HG03025 (cell line): ENCODE results near the gene REX1BD.

Experiments
- ATAC-seq: cut with Tn5 transposase; IDR thresholded peaks from one replicate; pipeline ENCODE4 v1.9.1; 2021; ENCODE audit warnings: mild to moderate bottlenecking, moderate library complexity; ENCODE audit not compliant: unreplicated experiment, low FRiP score

REX1BD gene

GRCh38 chr19:18612051-18612771, 23.6 kb downstream of the REX1BD start:
- no peak for ATAC-seq

- no peak for ATAC-seq
Observed at GRCh38 chr19:18612772-18613588, 24.4 kb downstream of the REX1BD start, which contains the start of gene TMEM59L. Gene TMEM59L (plus strand): TSS chr19:18612870. CDS start chr19:18612959, 89 bp downstream.

DNA sequence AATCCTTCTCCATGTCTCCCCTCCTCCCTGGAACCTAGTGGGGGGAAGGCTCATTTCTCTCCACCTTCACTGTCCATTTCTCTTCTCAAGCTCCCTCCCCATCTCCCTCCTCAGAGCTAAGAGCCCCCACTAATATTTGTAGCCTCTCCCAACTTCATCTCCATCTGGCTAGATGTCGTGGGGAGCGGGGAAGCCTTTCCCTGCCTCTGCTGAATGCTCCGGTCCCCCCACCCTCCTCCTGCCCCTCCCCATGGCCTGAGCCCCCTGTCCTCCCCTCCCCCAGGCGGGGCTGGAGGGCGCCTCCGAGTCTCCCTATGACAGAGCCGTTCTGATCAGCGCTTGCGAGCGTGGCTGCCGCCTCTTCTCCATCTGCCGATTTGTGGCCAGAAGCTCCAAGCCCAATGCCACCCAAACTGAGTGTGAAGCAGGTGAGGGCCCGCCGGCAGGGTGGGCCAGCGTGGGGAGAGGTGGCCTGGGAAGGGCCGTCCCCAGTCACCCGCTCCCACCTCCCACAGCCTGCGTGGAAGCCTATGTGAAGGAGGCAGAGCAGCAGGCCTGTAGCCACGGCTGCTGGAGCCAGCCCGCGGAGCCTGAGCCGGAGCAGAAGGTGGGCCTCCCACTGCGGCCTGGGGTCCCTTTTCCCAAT, 25.1 kb downstream of the REX1BD start:
- ATAC-seq = no peak

DNA sequence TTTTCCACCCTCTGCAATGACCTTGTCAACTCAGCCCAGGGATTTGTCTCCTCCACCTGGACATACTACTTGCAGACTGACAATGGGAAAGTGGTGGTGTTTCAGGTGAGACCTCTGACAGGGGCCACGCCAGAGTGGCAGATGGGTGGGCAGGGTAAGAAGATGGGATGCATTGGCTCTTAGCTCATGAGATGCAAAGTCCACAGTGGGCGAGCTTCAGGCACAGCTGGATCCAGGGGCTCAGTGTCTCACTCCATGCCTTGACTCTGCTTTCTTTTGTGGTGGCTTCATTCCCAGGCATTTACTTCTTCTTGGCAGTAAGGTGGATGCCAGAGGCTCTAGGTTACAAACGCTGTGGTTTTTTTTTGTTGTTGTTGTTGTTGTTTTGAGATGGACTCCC, 27.4 kb downstream of the REX1BD start:
- ATAC-seq = no peak

GRCh38 chr19:18617562-18617961, 29.0 kb downstream of the REX1BD start:
- no peak for ATAC-seq

GRCh38 chr19:18618236-18618635, 29.6 kb downstream of the REX1BD start:
- no peak for ATAC-seq

DNA sequence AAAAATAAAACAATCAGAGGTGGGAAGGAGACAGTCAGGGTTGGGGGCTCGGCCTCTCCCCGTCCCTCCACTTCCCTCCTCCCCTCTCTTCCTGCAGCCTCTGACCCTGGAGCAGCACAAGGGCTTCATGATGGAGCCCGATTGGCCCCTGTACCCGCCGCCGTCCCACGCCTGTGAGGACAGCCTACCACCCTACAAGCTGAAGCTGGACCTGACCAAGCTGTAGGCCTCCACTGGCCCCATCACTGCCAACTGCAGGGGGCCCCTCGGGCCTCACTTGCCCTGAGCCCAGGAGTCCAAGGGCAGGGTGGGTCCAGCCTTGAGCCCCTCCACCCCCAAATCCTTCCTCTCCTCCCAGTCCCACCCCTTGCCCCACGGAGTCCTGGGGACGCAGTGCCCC, 31.7 kb downstream of the REX1BD start:
- ATAC-seq = no peak

- ATAC-seq = no peak
Observed at GRCh38 chr19:18620902-18621301, 32.3 kb downstream of the REX1BD start.

DNA sequence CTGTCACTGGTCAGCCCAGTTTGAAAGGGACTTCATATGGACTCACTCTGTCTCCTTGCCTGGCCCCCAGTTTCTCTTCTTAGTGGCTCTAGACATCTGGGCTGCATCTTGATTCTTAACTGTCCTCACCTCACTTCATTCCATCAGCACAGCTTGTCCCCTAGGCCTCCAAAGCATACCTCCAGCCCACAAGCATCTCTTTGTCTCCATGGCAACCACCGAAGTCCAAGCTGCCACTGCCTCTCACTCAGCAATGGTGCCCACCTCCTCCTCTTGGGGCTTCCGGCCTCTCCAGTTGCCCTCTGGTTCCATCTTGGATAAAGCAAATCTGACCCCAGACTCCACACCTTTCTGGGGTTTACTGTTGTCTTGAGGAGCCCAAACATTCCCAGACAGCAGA, 38.3 kb downstream of the REX1BD start:
- no peak for ATAC-seq

GRCh38 chr19:18629166-18630088, 40.8 kb downstream of the REX1BD start:
- no peak for ATAC-seq

DNA sequence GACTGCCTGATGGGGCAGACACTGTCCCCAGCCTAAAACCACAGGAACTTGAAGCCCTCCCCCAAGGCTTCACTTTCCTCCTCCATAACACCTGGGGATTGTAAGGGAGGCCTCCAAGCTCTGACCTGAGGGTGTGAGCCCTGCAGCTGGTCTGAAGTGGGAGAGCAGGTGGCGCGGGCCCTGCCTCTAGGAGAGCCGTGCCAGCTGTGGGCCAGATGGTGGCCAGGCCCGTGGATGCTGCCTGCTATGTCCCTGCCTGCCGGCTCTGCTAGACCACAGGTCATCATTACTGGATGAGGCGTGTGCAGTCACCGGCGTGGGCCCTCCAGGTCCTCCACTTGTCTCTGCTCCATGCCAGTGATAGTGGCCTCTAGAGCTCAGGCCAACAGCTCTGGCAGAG, 44.7 kb downstream of the REX1BD start:
- no peak for ATAC-seq

GRCh38 chr19:18634612-18635297, 46.2 kb downstream of the REX1BD start:
- no peak for ATAC-seq

DNA sequence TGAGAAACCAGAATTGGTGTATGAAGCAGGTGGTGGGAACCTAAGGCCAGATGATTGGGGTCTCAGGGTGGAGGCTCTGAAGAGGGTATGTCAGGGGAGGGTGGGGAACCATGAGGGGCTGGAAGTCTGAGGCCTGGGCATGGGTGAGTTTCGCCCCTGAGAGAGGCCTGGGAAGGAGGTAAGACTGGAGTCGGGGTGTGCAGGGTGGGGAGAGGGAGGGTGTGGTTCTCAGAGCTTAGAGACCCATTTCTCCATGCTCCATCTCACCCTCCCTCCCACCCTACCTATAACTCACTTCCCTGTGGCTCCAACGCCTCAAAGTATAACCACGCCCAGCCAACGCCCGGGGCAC, 47.2 kb downstream of the REX1BD start:
- no peak for ATAC-seq

DNA sequence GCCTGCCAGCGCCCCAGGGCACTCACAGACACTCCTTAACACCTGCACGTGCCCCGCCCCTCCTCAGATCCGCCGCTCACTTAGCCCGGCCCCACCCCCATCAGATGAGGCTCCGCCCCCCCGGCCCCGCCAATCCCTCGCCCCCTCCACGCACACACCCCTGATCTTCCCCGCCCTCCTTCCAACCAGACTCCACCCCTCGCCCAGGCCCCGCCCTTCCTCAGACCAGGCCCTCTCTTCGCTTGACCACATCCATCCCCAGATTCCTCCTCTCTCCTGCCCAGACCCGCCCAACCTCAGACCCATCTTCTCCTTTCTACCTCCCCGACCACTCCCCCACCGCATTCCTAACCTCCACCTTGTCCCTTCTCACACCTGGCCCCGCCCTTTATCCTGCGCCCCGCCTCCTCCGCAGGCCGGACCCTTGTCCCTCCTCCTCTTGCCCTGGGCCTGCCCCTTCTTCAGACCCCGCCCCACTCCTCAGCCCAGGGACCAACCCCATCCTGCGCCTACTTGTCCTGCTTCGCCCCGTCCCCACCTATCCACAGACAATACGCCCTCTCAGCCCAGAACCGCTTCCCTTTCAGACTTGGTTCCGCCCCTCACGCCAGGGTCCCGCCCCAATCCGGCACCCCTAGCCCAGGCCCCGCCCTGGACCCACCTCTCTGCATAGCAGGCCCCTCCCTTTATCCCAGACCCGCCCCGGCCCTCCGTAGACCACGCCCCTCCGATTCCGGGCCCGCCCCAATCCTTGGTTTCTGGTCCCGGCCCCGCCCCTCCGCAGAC, 47.8 kb downstream of the REX1BD start:
- peak; percentile 78 for ATAC-seq

- no peak for ATAC-seq
Observed at GRCh38 chr19:18636969-18637629, 48.5 kb downstream of the REX1BD start, which contains the start of gene KLHL26. Gene KLHL26 (plus strand): TSS chr19:18637028. CDS start chr19:18637055, 27 bp downstream.

DNA sequence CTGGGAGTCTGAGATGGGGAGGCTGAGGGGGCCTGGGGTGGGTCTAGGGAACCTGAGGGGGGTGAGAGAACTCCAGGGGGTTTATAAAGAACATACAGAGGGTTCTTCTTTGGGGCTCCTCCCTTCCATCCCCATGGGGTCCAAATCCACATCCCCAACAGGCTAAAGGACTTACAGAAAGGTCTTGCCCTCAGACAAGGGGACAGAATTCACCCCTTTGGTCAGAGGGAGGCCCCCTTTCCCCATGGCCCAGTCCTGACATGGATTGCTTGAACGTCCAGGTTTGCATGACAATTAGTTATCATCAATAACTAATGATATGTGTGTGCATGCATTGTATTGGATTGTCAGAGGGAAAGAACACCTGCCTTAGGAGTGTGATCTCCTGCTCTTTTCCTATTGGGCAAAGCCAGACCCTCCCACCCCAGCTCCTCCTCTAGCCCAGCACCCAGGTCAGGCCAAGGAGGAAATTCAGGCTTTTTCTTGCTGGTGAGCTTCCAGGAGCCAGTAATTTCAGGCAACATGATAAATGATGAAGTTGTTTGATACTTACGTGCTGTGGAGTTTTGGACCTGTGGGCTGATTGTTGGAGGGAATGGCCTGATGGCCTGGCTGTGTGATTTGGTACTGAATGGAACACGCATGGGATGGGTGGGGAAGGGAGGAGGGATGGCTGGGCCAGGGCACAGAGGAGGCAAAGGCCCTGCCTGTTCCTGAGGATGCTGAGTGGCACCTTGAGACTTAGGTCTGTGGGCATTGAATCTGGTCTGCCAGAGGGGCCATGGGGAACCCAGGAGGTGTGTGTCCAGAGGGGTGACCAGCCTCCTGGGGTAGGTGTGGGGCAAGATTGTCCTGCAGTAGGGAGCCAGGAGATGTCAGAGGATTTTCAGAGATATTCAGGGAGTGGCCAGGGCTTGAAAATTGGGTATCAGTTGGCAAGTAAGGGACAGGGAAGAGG, 49.4 kb downstream of the REX1BD start:
- no peak for ATAC-seq

- ATAC-seq = no peak
Observed at GRCh38 chr19:18639706-18640243, 51.2 kb downstream of the REX1BD start.
